K562 (cell line): ENCODE results near the gene TECPR2. TPM values are rescaled to one million over a fixed set of nuclear protein-coding genes. Genes with fewer than 3 reads are reported as not detected.

Experiments
- CEBPB ChIP-seq: fragments of 450-650 bp; IDR thresholded peaks from 2 replicates; pipeline ENCODE4 v1.6.1; 2016; ENCODE audit warnings: missing genetic modification characterization, missing compliant biosample characterization
- CREB3 ChIP-seq: fragments of 450-650 bp; conservative IDR thresholded peaks from 2 replicates; pipeline ENCODE4 v1.6.1; 2016; ENCODE audit warnings: missing genetic modification characterization, low read depth, mild to moderate bottlenecking, missing compliant biosample characterization, moderate library complexity
- E2F5 ChIP-seq: sonication (generic); formaldehyde crosslinking; IDR thresholded peaks from 2 replicates; pipeline ENCODE4 v1.8.0; 2022; ENCODE audit warnings: mild to moderate bottlenecking, missing genetic modification reagents
- E2F6 ChIP-seq, 2 experiments: IDR thresholded peaks; 2 replicates each; pipeline ENCODE4 v1.6.1; 2011; ENCODE audit warnings: borderline replicate concordance in 1 of 2, control low read depth in 1 of 2, low read depth in 1 of 2, low read length in 1 of 2, mild to moderate bottlenecking in 1 of 2, mixed read lengths in 1 of 2, moderate library complexity in 1 of 2; ENCODE audit not compliant: insufficient read depth in 1 of 2, insufficient read length in 1 of 2, poor library complexity in 1 of 2, severe bottlenecking in 1 of 2; ENCODE audit errors: extremely low read depth in 1 of 2
- ERF ChIP-seq: fragments of 450-650 bp; formaldehyde crosslinking; IDR thresholded peaks from 2 replicates; pipeline ENCODE4 v1.4.0; 2020; ENCODE audit warnings: mild to moderate bottlenecking, mixed read lengths
- GABPB1 ChIP-seq: sonication (generic); formaldehyde crosslinking; IDR thresholded peaks from 2 replicates; pipeline ENCODE4 v1.8.0; 2022; ENCODE audit warnings: mild to moderate bottlenecking, missing genetic modification reagents
- HEY1 ChIP-seq: fragments of 250-450 bp; sonication (Bioruptor Pico); IDR thresholded peaks from 2 replicates; pipeline ENCODE4 v1.5.0; 2020; ENCODE audit warnings: mild to moderate bottlenecking, moderate library complexity, borderline replicate concordance
- MXI1 ChIP-seq: IDR thresholded peaks from 2 replicates; pipeline ENCODE4 v1.6.1; 2011; ENCODE audit warnings: low read depth, mild to moderate bottlenecking, improper control_type of control experiment, low read length
- PHF8 ChIP-seq: fragments of 200-600 bp; sonication (generic); IDR thresholded peaks from 2 replicates; pipeline ENCODE4 v1.6.1; 2012; ENCODE audit warnings: mixed run types, mild to moderate bottlenecking, inconsistent platforms, low read length, moderate library complexity, borderline replicate concordance
- PTBP1 ChIP-seq: fragments of 200-400 bp; formaldehyde crosslinking; IDR thresholded peaks from 2 replicates; pipeline ENCODE4 v1.6.1; 2017; ENCODE audit warnings: low read depth, low read length
- PTTG1 ChIP-seq: fragments of 450-650 bp; IDR thresholded peaks from 2 replicates; pipeline ENCODE4 v1.6.1; 2016; ENCODE audit warnings: low read depth, mild to moderate bottlenecking, missing genetic modification characterization, missing compliant biosample characterization
- RAD21 ChIP-seq, 2 experiments: fragments of 250-450 bp in 1 of 2; fragments of 450-650 bp in 1 of 2; sonication (Bioruptor Pico) in 1 of 2; formaldehyde crosslinking in 1 of 2; IDR thresholded peaks in 1 of 2; conservative IDR thresholded peaks in 1 of 2; 2 replicates each; pipeline versions ENCODE4 v1.4.0 to v1.8.0; 2020 to 2022; ENCODE audit warnings: mild to moderate bottlenecking in 2 of 2, moderate library complexity in 1 of 2
- SETDB1 ChIP-seq: IDR thresholded peaks from one replicate; pipeline ENCODE4 v1.6.1; 2012; ENCODE audit warnings: low read length, control low read depth, inconsistent platforms
- SMARCA4 ChIP-seq: fragments of 450-650 bp; IDR thresholded peaks from 2 replicates; pipeline ENCODE4 v1.6.1; 2016
- TCF3 ChIP-seq: sonication (generic); formaldehyde crosslinking; IDR thresholded peaks from 2 replicates; pipeline ENCODE4 v1.4.0; 2020; ENCODE audit warnings: mild to moderate bottlenecking, missing genetic modification reagents
- THRB ChIP-seq: fragments of 450-650 bp; formaldehyde crosslinking; conservative IDR thresholded peaks from 2 replicates; pipeline ENCODE4 v1.4.0; 2022; ENCODE audit warnings: mild to moderate bottlenecking, missing genetic modification characterization
- ZBTB49 ChIP-seq: sonication (generic); formaldehyde crosslinking; IDR thresholded peaks from 2 replicates; pipeline ENCODE4 v1.8.0; 2022; ENCODE audit warnings: missing genetic modification reagents, mild to moderate bottlenecking, borderline replicate concordance
- ZNF253 ChIP-seq: fragments of 250-450 bp; sonication (Bioruptor Pico); conservative IDR thresholded peaks from 2 replicates; pipeline ENCODE4 v1.6.1; 2021; ENCODE audit warnings: mild to moderate bottlenecking
- ZNF324 ChIP-seq: fragments of 250-450 bp; sonication (Bioruptor Pico); IDR thresholded peaks from 2 replicates; pipeline ENCODE4 v1.4.0; 2020; ENCODE audit warnings: mild to moderate bottlenecking
- ZNF699 ChIP-seq: fragments of 250-450 bp; sonication (Bioruptor Pico); IDR thresholded peaks from 2 replicates; pipeline ENCODE4 v1.8.0; 2021; ENCODE audit warnings: mild to moderate bottlenecking, moderate library complexity; ENCODE audit not compliant: insufficient replicate concordance
- polyA plus RNA-seq, 8 experiments: library from polyadenylated mRNA; depleted of rRNA in 4 of 8; stranded (reverse) in 5 of 8; unstranded in 3 of 8; fragments of >200 nt; fragmentation: Nextera tagmentation in 2 of 8; fragmentation: Illumina TruSeq in 1 of 8; extraction: Ambion mirVana in 2 of 8; extraction: Trizol in 1 of 8; gene quantifications; 2 replicates each; pipeline versions ENCODE4 v1.2.1 to v1.2.3, GENCODE V29; 2011 to 2014; ENCODE audit warnings: inconsistent platforms in 1 of 8, missing spikeins in 1 of 8
- total RNA-seq, 7 experiments: library from RNA; depleted of rRNA in 6 of 7; stranded (reverse); fragments of >200 nt in 6 of 7; fragmentation: Illumina TruSeq in 2 of 7; extraction: Trizol in 2 of 7; gene quantifications; 2 replicates each; pipeline versions ENCODE4 v1.2.1 to v1.2.3, GENCODE V29; 2011 to 2021; ENCODE audit warnings: low replicate concordance in 1 of 7

Gene TECPR2
- total and polyA plus RNA-seq, 9 of the 15 experiments (the other 6 are each of a cell fraction or from before 2014, with no cell fraction given), result 0.04 to 3.0 (median 0.83) TPM

- TF ChIP-seq PTTG1 (no peak), ZNF699 (CRISPR knock-in tag) (no peak), GABPB1 (CRISPR knock-in tag) (no peak), CREB3 (tag) (no peak), PTBP1 (no peak), RAD21 (CRISPR knock-in tag; conservative IDR thresholded peaks at IDR 0.05 in 1 of 2, IDR thresholded peaks at IDR 0.05 in 1 of 2) (peak; percentile 82 to 92), E2F5 (CRISPR knock-in tag) (no peak), CEBPB (tag) (no peak), ZNF253 (CRISPR knock-in tag) (no peak), ZBTB49 (CRISPR knock-in tag) (no peak), PHF8 (peak; percentile 26; the same call in 1 of the 2 replicates), ERF (CRISPR knock-in tag) (no peak), ZNF324 (CRISPR knock-in tag) (no peak), E2F6 (IDR thresholded peaks at IDR 0.05; ENCODE audit: borderline replicate concordance in 1 of 2, extremely low read depth in 1 of 2, insufficient read depth in 1 of 2, insufficient read length in 1 of 2, low read depth in 1 of 2, low read length in 1 of 2, poor library complexity in 1 of 2, severe bottlenecking in 1 of 2) (no peak), SETDB1 (no peak), TCF3 (no peak), MXI1 (no peak), SMARCA4 (no peak), THRB (CRISPR knock-in tag) (no peak), HEY1 (no peak)
Measured at GRCh38 chr14:102516531-102517391, 154.0 kb downstream of the TECPR2 start (continued).
